Stimulated activated naive CD8-positive, alpha-beta T cell treated with anti-CD3 and anti-CD28 coated beads, Interleukin-15, Interleukin-2, amounts not matched to agents 100 U/mL and 50 U/mL, for 24 hours (primary cell): ENCODE data around the gene GDNF.
"Not testable (repeated sequence)": the region's sequence is repeated elsewhere in the genome, so short reads cannot be mapped to it uniquely, and the experiment has no call there.

Experiments used
- ATAC-seq: fragments of 150-1000 bp; cut with Tn5 transposase; one replicate; pipeline ENCODE4 v1.10.0; 2021
- DNase-seq: peaks from one replicate; pipeline ENCODE4 v3.0.0; 2021

Gene GDNF

DNA sequence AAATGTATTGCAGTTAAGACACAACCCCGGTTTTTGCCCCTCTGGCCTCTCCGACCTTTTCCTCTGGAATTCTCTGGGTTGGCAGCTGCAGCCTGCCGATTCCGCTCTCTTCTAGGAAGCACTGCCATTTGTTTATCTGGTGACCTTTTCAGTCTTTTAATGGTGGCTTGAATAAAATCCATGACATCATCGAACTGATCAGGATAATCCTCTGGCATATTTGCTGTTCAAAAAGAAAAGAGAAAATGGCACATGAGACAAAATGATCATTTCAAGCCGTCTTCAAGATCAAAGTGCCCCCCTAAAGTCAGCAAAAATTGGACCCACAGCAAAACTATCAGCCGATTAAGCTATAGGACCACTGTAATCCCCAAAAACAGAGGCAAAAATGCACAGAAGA lies 23.9 kb downstream of the GDNF start:
- DNase-seq (no peak), ATAC-seq (no peak)

DNA sequence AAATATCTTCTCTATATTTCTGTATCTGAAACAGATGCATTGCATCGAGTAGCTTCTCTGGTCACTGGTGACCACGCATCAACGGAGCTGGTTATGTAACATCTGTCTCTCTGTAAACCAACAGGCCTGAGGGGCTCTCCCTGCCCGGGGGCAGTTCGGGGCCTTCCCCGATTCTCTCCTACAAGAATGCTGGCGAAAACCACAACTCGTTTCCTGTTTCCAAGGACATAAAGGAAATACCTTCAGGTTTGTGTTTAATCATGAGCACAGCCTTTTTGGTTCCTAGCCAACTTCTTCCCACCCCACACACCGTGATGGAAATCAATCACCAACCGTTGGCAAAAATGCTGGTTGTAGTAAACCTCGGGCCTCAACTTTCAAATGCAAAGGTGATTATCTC lies 25.1 kb downstream of the GDNF start:
- ATAC-seq (no peak), DNase-seq (no peak)

DNA sequence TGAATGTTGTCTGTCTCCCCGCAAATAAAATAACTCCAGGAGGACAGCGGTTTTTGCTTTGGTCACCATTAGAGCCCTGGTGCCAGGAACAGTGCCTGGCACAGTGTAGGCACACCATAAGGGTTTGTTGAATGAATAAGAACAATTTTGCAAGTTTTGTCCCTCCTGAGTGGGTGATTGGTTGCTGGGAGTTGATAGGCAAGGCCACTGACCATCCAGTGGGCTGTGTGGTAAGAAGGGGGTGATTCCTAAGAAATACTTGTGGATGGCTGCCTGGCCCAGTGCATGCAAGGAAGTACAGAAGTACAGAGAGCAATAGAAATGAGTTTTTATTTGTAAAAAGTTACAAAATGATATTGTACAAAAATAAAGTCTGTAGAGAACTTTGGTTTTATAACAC lies 27.5 kb downstream of the GDNF start:
- no peak for ATAC-seq

GRCh38 chr5:37811866-37812265 lies 28.0 kb downstream of the GDNF start:
- ATAC-seq (no peak), DNase-seq (no peak)

More for the DNA sequence above, 27.5 kb downstream of the GDNF start:
- DNase-seq, result no peak

DNA sequence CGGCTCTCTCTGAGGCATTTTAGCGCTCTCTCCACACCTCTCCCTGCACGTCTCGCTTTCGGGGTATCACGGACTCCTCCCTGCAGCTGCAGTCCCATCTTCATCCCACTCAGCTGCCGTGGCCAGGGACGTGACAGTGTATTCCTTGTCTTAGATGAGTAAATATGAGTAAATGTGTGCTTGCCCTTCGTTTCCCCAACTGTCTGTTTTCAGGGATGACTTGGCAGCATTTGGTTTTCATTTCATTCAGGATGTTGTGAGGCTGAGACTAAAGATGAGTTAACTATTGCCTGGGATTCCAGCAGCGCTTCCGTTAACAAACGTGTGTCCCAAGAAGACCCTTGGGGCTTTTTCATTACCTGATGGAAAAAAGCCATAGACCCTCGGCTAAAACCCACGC lies 29.5 kb downstream of the GDNF start:
- DNase-seq (no peak), ATAC-seq (no peak)

- ATAC-seq (no peak), DNase-seq (no peak)
Observed at GRCh38 chr5:37808945-37809344, 30.9 kb downstream of the GDNF start.

DNA sequence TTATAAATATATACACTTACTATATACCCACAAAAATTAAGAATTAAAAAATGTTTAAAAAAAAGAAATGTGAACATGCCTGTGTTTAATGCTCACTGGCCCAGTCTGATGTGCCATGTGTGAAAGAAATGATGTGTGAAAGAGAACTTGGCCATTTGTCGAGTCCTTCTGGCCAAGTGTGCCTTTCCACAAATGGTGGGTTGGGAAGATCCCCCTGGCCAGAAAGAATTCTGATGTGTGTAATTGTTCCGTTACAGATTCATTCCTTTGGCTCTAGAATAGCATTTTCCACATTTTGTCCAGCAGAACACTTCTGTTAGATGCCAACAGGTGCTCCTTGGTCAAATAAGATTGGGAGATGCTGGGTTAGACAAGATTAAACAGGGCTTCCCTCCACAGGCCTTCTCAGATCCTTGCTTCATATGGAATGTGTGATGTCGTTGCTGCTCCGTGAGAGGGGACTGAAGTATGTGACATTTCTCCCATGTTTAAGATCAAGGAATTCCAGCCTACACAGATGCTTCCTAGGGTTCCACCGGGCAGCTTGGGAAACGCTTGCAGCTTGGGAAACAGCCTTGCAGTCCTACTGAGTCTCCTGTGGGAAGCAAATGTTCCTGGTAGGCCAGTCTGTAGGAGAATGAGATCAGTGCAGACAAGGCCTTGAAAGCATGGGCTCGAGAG lies 32.1 kb downstream of the GDNF start:
- DNase-seq (no peak), ATAC-seq (no peak)

DNA sequence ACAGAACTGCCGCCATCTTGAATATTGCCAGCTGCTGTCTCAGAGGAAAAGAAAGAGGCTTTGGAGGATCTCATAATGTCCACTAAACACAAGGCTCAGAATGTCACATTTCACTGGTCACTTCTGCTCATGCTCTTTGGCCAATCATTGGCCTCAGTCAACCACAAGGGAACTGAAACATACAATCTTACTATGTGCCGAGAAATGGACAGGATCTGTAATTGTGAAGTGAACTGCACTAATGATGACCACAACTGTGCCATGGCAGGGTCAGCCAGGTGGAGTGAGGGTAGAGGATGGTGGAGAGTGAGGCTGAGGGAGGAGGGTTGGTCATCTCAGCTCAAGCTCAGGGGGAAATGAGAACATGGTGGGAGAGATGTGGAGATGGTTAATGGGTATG lies 32.8 kb downstream of the GDNF start:
- DNase-seq (no peak), ATAC-seq (no peak)

DNA sequence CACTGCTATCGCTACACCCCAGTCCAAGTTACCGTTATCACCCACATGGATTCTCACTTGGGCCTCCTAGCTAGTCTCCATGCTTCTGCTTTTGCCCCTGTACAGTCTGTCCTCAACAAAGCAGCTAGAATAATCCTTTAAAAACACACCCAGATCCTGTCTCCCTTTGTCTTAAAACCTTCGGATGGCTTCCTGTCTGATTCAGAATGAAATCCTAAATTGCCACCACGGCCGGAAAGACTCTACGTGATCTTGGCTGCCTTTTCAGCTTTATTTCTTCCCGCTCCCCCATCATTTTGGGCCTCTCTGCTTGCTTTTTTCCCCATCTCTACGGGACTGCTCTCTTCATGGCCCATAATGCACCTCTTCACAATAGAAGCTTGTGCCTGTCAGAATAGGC lies 33.4 kb downstream of the GDNF start:
- no peak for ATAC-seq

DNA sequence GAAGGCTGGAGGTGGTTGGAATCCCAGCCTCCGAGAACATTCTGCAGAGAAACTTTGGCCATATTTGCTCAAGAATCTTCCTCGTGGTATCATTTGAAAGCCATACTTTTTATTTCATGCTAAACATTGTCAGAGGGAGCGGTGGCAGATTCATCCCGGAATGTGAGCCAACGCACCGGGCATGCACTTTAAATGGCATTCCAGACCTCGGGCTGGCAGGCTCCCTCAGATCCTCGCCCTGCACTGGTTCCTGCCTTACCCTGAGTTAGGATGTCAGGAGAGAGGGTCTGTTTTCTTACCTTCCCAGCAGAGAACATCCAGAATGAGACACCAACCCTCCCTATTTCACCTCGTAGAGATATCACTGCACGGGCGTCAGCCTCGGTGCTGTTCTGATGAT lies 33.8 kb downstream of the GDNF start:
- ATAC-seq (no peak), DNase-seq (no peak)

More for the DNA sequence above, 33.4 kb downstream of the GDNF start:
- DNase-seq, result no peak

- no peak for DNase-seq
- no peak for ATAC-seq
Observed at GRCh38 chr5:37804401-37804800, 35.4 kb downstream of the GDNF start.

DNA sequence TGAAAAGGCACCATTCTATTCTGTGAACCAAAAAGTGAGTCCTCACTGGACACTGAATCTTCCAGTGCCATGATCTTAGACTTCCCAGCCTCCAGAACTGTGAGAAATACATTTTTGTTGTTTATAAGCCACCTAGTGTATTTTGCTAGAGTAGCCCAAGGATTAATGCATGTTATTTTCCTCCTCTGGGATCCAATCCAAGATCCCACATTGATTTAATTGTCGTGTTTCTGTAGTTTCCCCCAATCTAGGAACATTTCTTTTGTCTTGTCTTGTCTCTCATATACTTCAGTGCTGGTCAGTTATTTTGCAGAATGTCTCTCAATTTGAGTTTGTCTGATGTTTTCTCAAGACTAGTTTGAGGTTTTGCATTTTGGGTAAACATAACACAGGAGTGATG lies 36.4 kb downstream of the GDNF start:
- no peak for DNase-seq
- ATAC-seq, result no peak

DNA sequence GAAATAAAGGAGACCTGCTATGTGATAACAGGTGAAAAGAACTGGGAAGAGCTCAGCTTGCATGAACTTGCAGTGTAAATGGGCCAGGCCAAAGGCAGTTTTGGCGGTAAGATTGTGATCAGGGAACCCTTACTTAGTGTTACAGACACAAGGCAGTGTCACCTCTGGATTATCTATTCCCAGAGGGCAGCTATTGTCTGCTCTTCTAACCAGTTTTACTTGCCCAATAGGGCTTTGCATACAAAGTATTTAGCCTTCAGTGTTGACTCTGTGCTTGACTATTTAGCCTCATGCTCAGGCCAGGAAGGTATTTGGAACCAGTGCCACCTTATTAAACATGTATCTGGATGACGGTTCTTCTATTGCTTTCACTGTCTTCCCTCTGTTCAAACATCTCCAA lies 38.3 kb downstream of the GDNF start:
- no peak for DNase-seq
- no peak for ATAC-seq

GRCh38 chr5:37799865-37800421 lies 39.9 kb downstream of the GDNF start:
- ATAC-seq, result no peak

GRCh38 chr5:37796435-37796834 lies 43.4 kb downstream of the GDNF start:
- ATAC-seq, DNase-seq: not testable (repeated sequence)

More at GRCh38 chr5:37799865-37800421, 39.9 kb downstream of the GDNF start:
- no peak for DNase-seq

DNA sequence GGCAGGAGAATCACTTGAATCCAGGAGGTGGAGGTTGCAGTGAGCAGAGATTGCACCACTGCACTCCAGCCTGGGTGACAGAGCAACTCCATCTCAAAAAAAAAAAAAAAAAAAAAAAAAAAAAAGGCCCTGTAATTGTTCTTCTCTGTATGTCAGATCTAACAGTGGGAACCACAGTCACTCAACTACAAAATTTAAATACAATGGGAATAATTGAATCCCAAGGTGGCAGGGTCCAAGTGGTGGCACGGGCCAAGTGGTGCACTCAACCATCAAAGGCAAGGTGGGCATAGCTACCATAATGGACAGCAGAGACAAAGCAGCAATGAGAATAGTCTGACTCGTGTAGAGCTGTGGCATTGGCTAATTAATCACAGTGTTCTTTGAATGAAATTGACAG lies 44.5 kb downstream of the GDNF start:
- ATAC-seq, DNase-seq: not testable (repeated sequence)

DNA sequence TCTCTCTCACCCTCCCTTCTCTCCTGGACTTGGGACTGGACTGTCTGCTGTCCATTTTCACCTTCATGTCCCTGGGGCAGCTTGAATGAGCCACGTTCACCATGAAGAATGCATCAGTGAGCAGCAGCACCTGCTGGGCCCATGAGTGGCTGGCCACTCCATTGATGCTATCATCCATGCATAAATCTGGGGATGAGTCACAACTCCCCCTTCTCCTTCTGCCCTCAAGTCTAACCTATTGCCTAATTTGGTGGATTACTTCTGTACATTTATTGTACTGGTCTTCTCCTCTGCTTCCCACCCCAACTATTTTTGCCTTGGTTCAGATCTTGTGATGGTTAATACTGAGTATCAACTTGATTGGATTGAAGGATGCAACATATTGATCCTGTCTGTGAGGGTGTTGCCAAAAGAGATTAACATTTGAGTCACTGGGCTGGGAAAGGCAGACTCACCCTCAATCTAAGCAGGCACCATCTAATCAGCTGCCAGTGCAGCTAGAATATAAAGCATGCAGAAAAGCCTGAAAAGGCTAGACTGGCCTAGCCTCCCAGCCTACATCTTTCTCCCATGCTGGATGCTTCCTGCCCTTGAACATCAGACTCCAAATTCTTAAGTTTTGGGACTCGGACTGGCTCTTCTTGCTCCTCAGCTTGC lies 46.7 kb downstream of the GDNF start:
- DNase-seq (no peak), ATAC-seq (no peak)

DNA sequence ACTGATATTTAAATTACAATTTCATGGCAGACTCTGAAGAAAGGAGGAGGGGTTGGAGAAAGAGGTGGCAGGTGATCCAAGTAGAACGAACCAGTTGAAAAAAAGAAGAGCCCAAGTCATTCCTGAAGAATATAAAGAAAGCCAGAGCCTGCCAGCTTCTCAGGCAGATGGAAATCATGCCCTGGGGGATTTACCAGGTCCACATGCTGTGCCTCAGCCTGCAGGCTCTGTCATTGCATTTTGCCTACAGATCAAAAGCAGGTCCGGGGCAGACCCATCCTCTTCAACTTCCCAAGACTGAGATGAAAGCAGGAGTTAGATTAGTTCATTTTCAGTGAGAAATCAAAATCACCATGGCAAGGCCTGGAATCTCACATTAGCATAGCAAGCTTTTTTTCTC lies 48.5 kb downstream of the GDNF start:
- DNase-seq, result no peak
- ATAC-seq, result no peak

DNA sequence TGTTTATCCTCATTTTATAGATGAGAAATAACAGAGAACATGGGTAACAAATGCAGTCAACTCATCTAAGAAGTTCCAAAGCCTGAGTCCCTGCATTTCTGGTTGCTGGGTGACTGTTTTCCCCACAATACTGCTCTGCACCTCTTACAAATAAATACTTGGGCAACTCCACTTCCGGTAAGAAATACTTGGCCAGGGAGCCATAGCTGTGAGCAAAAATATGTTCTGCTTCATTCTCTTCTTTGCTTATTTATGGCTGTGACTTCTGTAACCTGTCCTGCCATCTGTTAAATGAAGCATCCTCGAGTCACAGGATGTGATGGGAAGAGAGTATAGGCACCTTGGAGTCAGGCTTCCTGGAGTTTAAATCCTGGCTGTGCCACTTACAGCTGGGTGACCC lies 49.9 kb downstream of the GDNF start:
- DNase-seq, result no peak
- no peak for ATAC-seq

DNA sequence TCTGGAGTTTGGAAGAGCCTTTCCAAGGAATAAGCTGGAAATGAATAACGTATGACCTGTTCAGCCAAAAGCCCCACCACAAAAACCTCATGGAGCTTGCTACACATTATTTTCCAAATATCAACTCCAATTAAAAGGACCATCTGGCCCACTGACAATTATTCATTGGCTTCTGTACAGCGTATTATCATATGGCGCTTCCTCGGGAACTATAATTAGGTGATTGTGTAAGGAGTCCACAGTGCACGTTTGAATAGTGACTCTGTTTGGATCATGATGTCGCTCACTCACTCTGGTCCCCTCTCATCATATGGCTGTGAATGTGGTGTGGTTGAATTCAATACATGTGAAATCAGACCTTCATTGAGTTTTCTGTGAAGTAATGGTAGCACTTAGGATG lies 52.1 kb downstream of the GDNF start:
- DNase-seq (no peak), ATAC-seq (no peak)

DNA sequence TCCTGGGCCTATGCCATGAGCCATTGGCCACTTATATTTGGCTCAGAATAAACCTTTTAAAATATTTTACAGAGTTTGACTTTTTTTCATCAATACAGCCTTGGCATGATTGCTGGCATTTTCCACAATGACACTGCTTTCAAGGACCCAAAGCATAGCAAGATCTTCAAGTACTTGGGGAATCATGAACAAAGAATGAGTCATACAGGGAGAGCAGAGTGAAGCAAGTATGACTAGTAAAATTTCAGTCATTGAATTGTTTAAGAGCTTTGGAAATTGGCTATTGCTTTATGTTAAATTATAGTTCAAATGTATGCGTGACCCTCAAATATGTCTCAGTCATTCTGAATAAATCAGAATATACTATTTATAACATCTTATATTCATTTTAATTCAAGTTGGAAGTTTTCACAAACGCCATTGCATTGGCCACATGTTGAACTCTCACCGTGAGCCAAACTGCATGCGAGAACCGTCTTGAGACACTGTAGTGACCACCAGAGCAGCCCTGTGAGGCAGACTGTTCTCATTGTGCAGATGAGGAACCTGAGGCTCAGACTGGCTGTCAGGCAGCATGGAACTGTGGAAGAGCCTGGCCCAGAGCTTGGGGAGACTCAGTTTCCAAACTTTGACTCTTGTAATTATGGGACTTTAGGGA lies 52.9 kb downstream of the GDNF start:
- no peak for DNase-seq
- ATAC-seq, result no peak

GRCh38 chr5:37786416-37786815 lies 53.4 kb downstream of the GDNF start:
- DNase-seq (no peak), ATAC-seq (no peak)

DNA sequence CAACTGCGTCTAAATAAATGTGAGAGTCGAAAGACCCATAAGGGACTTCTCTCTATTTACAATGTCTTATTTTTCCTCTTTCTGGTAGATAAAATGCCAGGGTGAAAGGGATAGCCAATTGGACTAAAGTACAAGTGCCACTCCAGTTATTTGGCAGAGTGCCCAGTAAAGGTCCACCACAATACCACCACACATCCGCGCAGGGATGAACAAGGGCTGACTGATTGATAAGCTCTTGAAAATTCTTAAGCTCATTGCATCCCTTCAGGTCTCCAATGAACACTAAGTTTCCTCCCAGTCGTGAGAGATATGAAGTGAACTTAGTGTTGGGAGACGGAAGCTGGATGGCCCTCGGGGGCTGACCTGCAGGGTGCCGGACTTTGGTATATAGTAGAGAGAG lies 58.4 kb downstream of the GDNF start:
- DNase-seq, ATAC-seq: not testable (repeated sequence)
